GM23338 (cell line): ENCODE data around the gene IGFBPL1. TPM values are rescaled to one million over a fixed set of nuclear protein-coding genes. Genes with fewer than 3 reads are reported as not detected.

Source experiments
- ATAC-seq: fragments of 200-7000 bp; cut with Tn5 transposase; 3 replicates; pipeline ENCODE4 v1.9.1; 2020
- DNase-seq: peaks from one replicate; pipeline ENCODE4 v3.0.0-alpha.2; 2015; ENCODE audit warnings: low spot score
- H2AFZ ChIP-seq: fragments of 200-600 bp; sonication (generic); 2 replicates; pipeline ENCODE4 v1.8.0; 2016; ENCODE audit warnings: antibody characterized with exemption, mild to moderate bottlenecking, moderate library complexity
- H3F3A ChIP-seq: fragments of 200-600 bp; sonication (generic); replicated peaks from 2 replicates; pipeline ENCODE4 v1.8.0; 2017; ENCODE audit warnings: antibody characterized with exemption, mixed run types, low read depth
- H3K27ac ChIP-seq: fragments of 200-600 bp; sonication (generic); 2 replicates; pipeline ENCODE4 v1.6.1; 2016; ENCODE audit warnings: low read depth
- H3K27me3 ChIP-seq: fragments of 200-600 bp; sonication (generic); 2 replicates; pipeline ENCODE4 v1.8.0; 2016; ENCODE audit warnings: mild to moderate bottlenecking, mixed run types, moderate library complexity; ENCODE audit not compliant: insufficient read depth
- H3K36me3 ChIP-seq: fragments of 200-600 bp; sonication (generic); 2 replicates; pipeline ENCODE4 v1.8.0; 2016; ENCODE audit warnings: mild to moderate bottlenecking; ENCODE audit not compliant: insufficient read depth
- H3K4me1 ChIP-seq: fragments of 200-600 bp; sonication (generic); 2 replicates; pipeline ENCODE4 v1.8.0; 2016; ENCODE audit warnings: mild to moderate bottlenecking, moderate library complexity; ENCODE audit not compliant: insufficient read depth
- H3K4me2 ChIP-seq: fragments of 200-600 bp; sonication (generic); 2 replicates; pipeline ENCODE4 v1.7.1; 2017; ENCODE audit warnings: mixed run types
- H3K4me3 ChIP-seq: fragments of 200-600 bp; sonication (generic); 2 replicates; pipeline ENCODE4 v1.6.1; 2016; ENCODE audit warnings: mixed run types
- H3K79me2 ChIP-seq: fragments of 200-600 bp; sonication (generic); replicated peaks from 2 replicates; pipeline ENCODE4 v1.8.0; 2017; ENCODE audit warnings: mild to moderate bottlenecking; ENCODE audit not compliant: insufficient read depth
- H3K9me2 ChIP-seq: fragments of 200-600 bp; sonication (generic); 2 replicates; pipeline ENCODE4 v1.8.0; 2017; ENCODE audit not compliant: insufficient read depth
- H4K20me1 ChIP-seq: fragments of 200-600 bp; sonication (generic); replicated peaks from 2 replicates; pipeline ENCODE4 v1.8.0; 2017; ENCODE audit warnings: mild to moderate bottlenecking; ENCODE audit not compliant: insufficient read depth
- H3K27ac Mint-ChIP-seq: 2 replicates; pipeline ENCODE4 v1.8.0; 2020; ENCODE audit warnings: inconsistent platforms, mild to moderate bottlenecking, moderate library complexity, mixed read lengths
- H3K27me3 Mint-ChIP-seq: 3 replicates; pipeline ENCODE4 v1.8.0; 2022; ENCODE audit warnings: low read depth, mild to moderate bottlenecking, moderate library complexity, mixed read lengths, inconsistent platforms; ENCODE audit not compliant: insufficient read depth, poor library complexity
- H3K36me3 Mint-ChIP-seq: 3 replicates; pipeline ENCODE4 v1.8.0; 2021; ENCODE audit warnings: low read depth, mild to moderate bottlenecking, inconsistent platforms, moderate library complexity, mixed read lengths
- H3K4me1 Mint-ChIP-seq: 3 replicates; pipeline ENCODE4 v1.8.0; 2020; ENCODE audit warnings: mild to moderate bottlenecking, inconsistent platforms, mixed read lengths
- H3K4me3 Mint-ChIP-seq: 3 replicates; pipeline ENCODE4 v1.8.0; 2021; ENCODE audit warnings: moderate library complexity, mild to moderate bottlenecking, inconsistent platforms, mixed read lengths
- H3K9me3 Mint-ChIP-seq: 3 replicates; pipeline ENCODE4 v1.8.0; 2020; ENCODE audit warnings: moderate library complexity, mild to moderate bottlenecking, inconsistent platforms, mixed read lengths
- CTCF ChIP-seq, 2 experiments: fragments of 200-600 bp in 1 of 2; sonication (generic) in 1 of 2; conservative IDR thresholded peaks; 2 replicates each; pipeline versions ENCODE4 v1.5.1 to v1.6.1; 2016 to 2017; ENCODE audit warnings: antibody characterized with exemption in 2 of 2, low read depth in 2 of 2, mild to moderate bottlenecking in 2 of 2, moderate library complexity in 1 of 2
- POLR2AphosphoS5 ChIP-seq: IDR thresholded peaks from 2 replicates; pipeline ENCODE4 v1.6.1; 2016; ENCODE audit warnings: antibody characterized with exemption, low read depth
- ZNF462 ChIP-seq: fragments of 250-450 bp; sonication (Bioruptor Pico); IDR thresholded peaks from 2 replicates; pipeline ENCODE4 v1.5.0; 2020; ENCODE audit warnings: mild to moderate bottlenecking, moderate library complexity
- polyA plus RNA-seq: library from polyadenylated mRNA; unstranded; fragments of >200 nt; fragmentation: Nextera tagmentation; extraction: Ambion mirVana; gene quantifications from 2 replicates; pipeline ENCODE4 v1.2.1, GENCODE V29; 2016
- total RNA-seq: library from RNA; depleted of rRNA; stranded (reverse); fragments of >200 nt; shearing (Covaris generic); gene quantifications from 2 replicates; pipeline ENCODE4 v1.2.3, GENCODE V29; 2014

The IGFBPL1 gene
- total and polyA plus RNA-seq, 2 experiments from 2014 or later: 9.4 to 75.6 TPM

GRCh38 chr9:38432922-38433510, 8.8 kb upstream of the IGFBPL1 start:
- Histone ChIP-seq H4K20me1 (no peaks in the 10 kb centered on the region), H3K36me3 (no peaks in the 10 kb centered on the region), H2AFZ (no peak overlapping the region), H3K27me3 (no peaks in the 10 kb centered on the region), H3K4me1 (peaks cover 7% of the 10 kb centered on the region; the same call in 1 of the 2 replicates), H3K4me2 (no peak overlapping the region), H3K4me3 (no peak overlapping the region), H3F3A (no peaks in the 10 kb centered on the region), H3K79me2 (no peaks in the 10 kb centered on the region), H3K27ac (no peak overlapping the region), H3K9me2 (peaks cover 12% of the 10 kb centered on the region; the same call in 1 of the 2 replicates)
- Mint-ChIP-seq H3K4me1 (peaks cover 13% of the 10 kb centered on the region; the same call in 2 of the 3 replicates), H3K4me3 (no peak overlapping the region), H3K9me3 (no peaks in the 10 kb centered on the region; the same call in 2 of the 3 replicates), H3K27ac (no peak overlapping the region), H3K36me3 (no peaks in the 10 kb centered on the region), H3K27me3 (peaks cover 6% of the 10 kb centered on the region)
- TF ChIP-seq CTCF (conservative IDR thresholded peaks at IDR 0.05; ENCODE audit: low read depth in 2 of 2) (peak; percentile 61 to 68), ZNF462 (CRISPR knock-in tag) (no peak), POLR2AphosphoS5 (no peak)
- DNase-seq (peak; percentile 73), ATAC-seq (peak; percentile 85)
